ENCODE measurements around the gene FRMD1.

The FRMD1 gene

DNA sequence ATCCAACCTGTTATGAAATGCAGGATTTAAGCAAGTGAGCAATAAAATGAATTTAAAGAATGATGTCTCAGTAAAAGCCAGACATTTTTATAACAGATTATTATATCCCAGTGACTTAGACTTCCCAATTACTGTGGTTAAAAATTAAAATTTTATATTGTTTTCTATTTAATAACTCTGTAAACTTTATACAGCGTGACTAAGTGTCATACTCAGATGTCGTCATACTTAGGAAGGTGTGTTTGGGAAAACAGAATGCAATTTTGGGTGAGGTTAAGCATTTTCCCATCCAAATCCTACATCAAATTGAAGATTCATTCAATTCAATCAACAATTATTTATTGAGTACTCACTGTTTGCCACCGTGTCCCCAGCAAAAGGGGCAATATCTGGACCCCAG is 31.4 kb upstream of the FRMD1 start:
- Histone ChIP-seq H3K36me3 (ENCODE audit: insufficient read depth, low read length) (no peaks in the 10 kb centered on the region), H3K27me3 (ENCODE audit: insufficient read depth, low read length) (peaks cover 6% of the 10 kb centered on the region; the same call in 1 of the 2 replicates), H3K4me1 (ENCODE audit: control insufficient read depth, insufficient read depth, low read length, unreplicated experiment) (peaks cover 6% of the 10 kb centered on the region), H3K4me3 (ENCODE audit: low read depth, low read length) (no peak overlapping the region), H3K27ac (ENCODE audit: low read depth, low read length) (no peak overlapping the region), H2AFZ (ENCODE audit: low read length, unreplicated experiment) (no peak overlapping the region), H3K79me2 (ENCODE audit: control insufficient read depth, insufficient read depth, low read length, unreplicated experiment) (no peaks in the 10 kb centered on the region)

- no peak overlapping the region for H3K4me3 ChIP-seq (ENCODE audit: low read depth, low read length)
- no peak overlapping the region for H3K27ac ChIP-seq (ENCODE audit: low read depth, low read length)
- H3K27me3 ChIP-seq (ENCODE audit: insufficient read depth, low read length): peaks cover 18% of the 10 kb centered on the region
- peaks cover 6% of the 10 kb centered on the region for H3K4me1 ChIP-seq (ENCODE audit: control insufficient read depth, insufficient read depth, low read length, unreplicated experiment)
- H3K79me2 ChIP-seq (ENCODE audit: control insufficient read depth, insufficient read depth, low read length, unreplicated experiment): no peaks in the 10 kb centered on the region
- H2AFZ ChIP-seq (ENCODE audit: low read length, unreplicated experiment): no peak overlapping the region
- H3K36me3 ChIP-seq (ENCODE audit: insufficient read depth, low read length): no peaks in the 10 kb centered on the region
Observed at GRCh38 chr6:168109171-168109570, 30.2 kb upstream of the FRMD1 start.

- Histone ChIP-seq H3K27me3 (ENCODE audit: insufficient read depth, low read length) (peaks cover 33% of the 10 kb centered on the region), H3K27ac (ENCODE audit: low read depth, low read length) (no peak overlapping the region)
Observed at GRCh38 chr6:168107191-168107983, 28.4 kb upstream of the FRMD1 start.

DNA sequence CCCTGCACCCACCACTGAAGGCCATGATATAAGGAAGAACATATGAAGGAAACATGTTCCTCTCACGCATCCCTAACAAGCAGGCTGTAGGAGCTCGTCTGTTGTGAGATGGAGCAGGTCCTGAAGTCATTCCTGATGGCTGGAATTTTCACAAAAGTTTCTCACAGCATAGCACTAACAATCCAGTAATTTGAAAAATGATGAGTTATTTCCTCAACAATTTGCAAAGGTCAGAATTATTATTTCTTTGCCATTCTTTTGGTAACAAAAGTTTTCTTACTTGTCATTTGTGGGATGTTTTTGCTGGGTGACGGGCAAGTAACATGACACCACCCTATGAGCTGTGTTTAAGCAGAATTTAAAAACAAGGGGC is 27.6 kb upstream of the FRMD1 start:
- H3K36me3 ChIP-seq (ENCODE audit: insufficient read depth, low read length): no peaks in the 10 kb centered on the region
- H3K27ac ChIP-seq (ENCODE audit: low read depth, low read length): no peak overlapping the region
- H3K4me1 ChIP-seq (ENCODE audit: control insufficient read depth, insufficient read depth, low read length, unreplicated experiment): peaks cover 6% of the 10 kb centered on the region
- peaks cover 41% of the 10 kb centered on the region for H3K27me3 ChIP-seq (ENCODE audit: insufficient read depth, low read length)
- no peak overlapping the region for H2AFZ ChIP-seq (ENCODE audit: low read length, unreplicated experiment)
- H3K4me3 ChIP-seq (ENCODE audit: low read depth, low read length): no peak overlapping the region
- no peaks in the 10 kb centered on the region for H3K79me2 ChIP-seq (ENCODE audit: control insufficient read depth, insufficient read depth, low read length, unreplicated experiment)

More at GRCh38 chr6:168107191-168107983, 28.4 kb upstream of the FRMD1 start:
- peaks cover 6% of the 10 kb centered on the region for H3K4me1 ChIP-seq (ENCODE audit: control insufficient read depth, insufficient read depth, low read length, unreplicated experiment)
- no peaks in the 10 kb centered on the region for H3K79me2 ChIP-seq (ENCODE audit: control insufficient read depth, insufficient read depth, low read length, unreplicated experiment)
- H3K36me3 ChIP-seq (ENCODE audit: insufficient read depth, low read length): no peaks in the 10 kb centered on the region
- no peak overlapping the region for H3K4me3 ChIP-seq (ENCODE audit: low read depth, low read length)
- no peak overlapping the region for H2AFZ ChIP-seq (ENCODE audit: low read length, unreplicated experiment)

- peaks cover 6% of the 10 kb centered on the region for H3K4me1 ChIP-seq (ENCODE audit: control insufficient read depth, insufficient read depth, low read length, unreplicated experiment)
- H3K27me3 ChIP-seq (ENCODE audit: insufficient read depth, low read length): peaks cover 47% of the 10 kb centered on the region
- no peaks in the 10 kb centered on the region for H3K36me3 ChIP-seq (ENCODE audit: insufficient read depth, low read length)
- no peak overlapping the region for H3K4me3 ChIP-seq (ENCODE audit: low read depth, low read length)
- no peak overlapping the region for H2AFZ ChIP-seq (ENCODE audit: low read length, unreplicated experiment)
- H3K79me2 ChIP-seq (ENCODE audit: control insufficient read depth, insufficient read depth, low read length, unreplicated experiment): no peaks in the 10 kb centered on the region
- no peak overlapping the region for H3K27ac ChIP-seq (ENCODE audit: low read depth, low read length)
Observed at GRCh38 chr6:168105813-168106632, 27.0 kb upstream of the FRMD1 start.

GRCh38 chr6:168104636-168105035 is 25.6 kb upstream of the FRMD1 start:
- Histone ChIP-seq H3K4me3 (ENCODE audit: low read depth, low read length) (no peak overlapping the region), H3K27me3 (ENCODE audit: insufficient read depth, low read length) (peaks cover 52% of the 10 kb centered on the region), H3K36me3 (ENCODE audit: insufficient read depth, low read length) (no peaks in the 10 kb centered on the region)

GRCh38 chr6:168103050-168103830 is 24.2 kb upstream of the FRMD1 start:
- Histone ChIP-seq H3K4me1 (ENCODE audit: control insufficient read depth, insufficient read depth, low read length, unreplicated experiment) (peaks cover 6% of the 10 kb centered on the region), H3K79me2 (ENCODE audit: control insufficient read depth, insufficient read depth, low read length, unreplicated experiment) (no peaks in the 10 kb centered on the region), H3K4me3 (ENCODE audit: low read depth, low read length) (no peak overlapping the region), H3K36me3 (ENCODE audit: insufficient read depth, low read length) (no peaks in the 10 kb centered on the region), H2AFZ (ENCODE audit: low read length, unreplicated experiment) (no peak overlapping the region), H3K27me3 (ENCODE audit: insufficient read depth, low read length) (peaks cover 53% of the 10 kb centered on the region), H3K27ac (ENCODE audit: low read depth, low read length) (no peak overlapping the region)

More at GRCh38 chr6:168104636-168105035, 25.6 kb upstream of the FRMD1 start:
- Histone ChIP-seq H3K4me1 (ENCODE audit: control insufficient read depth, insufficient read depth, low read length, unreplicated experiment) (peaks cover 6% of the 10 kb centered on the region), H3K27ac (ENCODE audit: low read depth, low read length) (no peak overlapping the region), H3K79me2 (ENCODE audit: control insufficient read depth, insufficient read depth, low read length, unreplicated experiment) (no peaks in the 10 kb centered on the region), H2AFZ (ENCODE audit: low read length, unreplicated experiment) (no peak overlapping the region)

- no peaks in the 10 kb centered on the region for H3K79me2 ChIP-seq (ENCODE audit: control insufficient read depth, insufficient read depth, low read length, unreplicated experiment)
- H3K36me3 ChIP-seq (ENCODE audit: insufficient read depth, low read length): no peaks in the 10 kb centered on the region
- no peak overlapping the region for H2AFZ ChIP-seq (ENCODE audit: low read length, unreplicated experiment)
- no peak overlapping the region for H3K4me3 ChIP-seq (ENCODE audit: low read depth, low read length)
- no peak overlapping the region for H3K27ac ChIP-seq (ENCODE audit: low read depth, low read length)
- peaks cover 53% of the 10 kb centered on the region for H3K27me3 ChIP-seq (ENCODE audit: insufficient read depth, low read length)
- H3K4me1 ChIP-seq (ENCODE audit: control insufficient read depth, insufficient read depth, low read length, unreplicated experiment): peaks cover 4% of the 10 kb centered on the region
Observed at GRCh38 chr6:168102315-168102985, 23.4 kb upstream of the FRMD1 start.

GRCh38 chr6:168101590-168102314 is 22.7 kb upstream of the FRMD1 start:
- H2AFZ ChIP-seq (ENCODE audit: low read length, unreplicated experiment): no peak overlapping the region
- H3K4me3 ChIP-seq (ENCODE audit: low read depth, low read length): no peak overlapping the region
- no peaks in the 10 kb centered on the region for H3K79me2 ChIP-seq (ENCODE audit: control insufficient read depth, insufficient read depth, low read length, unreplicated experiment)
- H3K36me3 ChIP-seq (ENCODE audit: insufficient read depth, low read length): no peaks in the 10 kb centered on the region
- no peak overlapping the region for H3K27ac ChIP-seq (ENCODE audit: low read depth, low read length)
- H3K27me3 ChIP-seq (ENCODE audit: insufficient read depth, low read length): peaks cover 53% of the 10 kb centered on the region
- H3K4me1 ChIP-seq (ENCODE audit: control insufficient read depth, insufficient read depth, low read length, unreplicated experiment): no peaks in the 10 kb centered on the region

Measured in ACC112 (cell line).